Caco-2 (cell line): ENCODE data around the gene MYOD1. TPM values are rescaled to one million over a fixed set of nuclear protein-coding genes. Genes with fewer than 3 reads are reported as not detected.

Experiments used
- BruUV-seq: library from RNA; stranded (reverse); fragments of 400-500 nt; replicated peaks from 2 replicates; lab custom pipeline; 2021; lab: Mats Ljungman, UMichigan
- CTCF ChIA-PET: fragments of 300-600 bp; sonication (Branson Sonifier 250); formaldehyde crosslinking; loops from one replicate; lab custom pipeline; 2022; ENCODE audit warnings: antibody characterized with exemption; lab: Charles Lee
- POLR2A ChIA-PET: fragments of 300-600 bp; sonication (Branson Sonifier 250); formaldehyde crosslinking; loops from one replicate; lab custom pipeline; 2022; ENCODE audit warnings: antibody characterized with exemption; lab: Charles Lee
- DNase-seq, 2 experiments: peaks; one replicate each; pipeline versions ENCODE4 v3.0.0 to v3.0.0-alpha.2; 2020 to 2022
- H3K27me3 ChIP-seq: replicated peaks from 2 replicates; pipeline ENCODE4 v1.6.0; 2011; ENCODE audit warnings: low read length; ENCODE audit not compliant: control insufficient read depth, insufficient read depth
- H3K36me3 ChIP-seq: 2 replicates; pipeline ENCODE4 v1.5.1; 2011; ENCODE audit warnings: low read length; ENCODE audit not compliant: control insufficient read depth, insufficient read depth
- H3K4me1 ChIP-seq: fragments of 250-450 bp; sonication (Bioruptor Pico); 2 replicates; pipeline ENCODE4 v1.5.1; 2020; ENCODE audit warnings: mild to moderate bottlenecking
- H3K4me3 ChIP-seq: 2 replicates; pipeline ENCODE4 v1.5.1; 2011; ENCODE audit warnings: low read depth, mild to moderate bottlenecking, control low read depth, low read length
- H3K9me3 ChIP-seq: fragments of 250-450 bp; sonication (Bioruptor Pico); 2 replicates; pipeline ENCODE4 v1.5.1; 2020; ENCODE audit warnings: mild to moderate bottlenecking, moderate library complexity
- H3K27ac Mint-ChIP-seq: one replicate; pipeline ENCODE4 v1.8.0; 2022; ENCODE audit warnings: mixed read lengths; ENCODE audit not compliant: unreplicated experiment
- H3K27me3 Mint-ChIP-seq: one replicate; pipeline ENCODE4 v1.8.0; 2022; ENCODE audit warnings: mixed read lengths; ENCODE audit not compliant: insufficient read depth, unreplicated experiment
- H3K36me3 Mint-ChIP-seq: one replicate; pipeline ENCODE4 v1.8.0; 2022; ENCODE audit warnings: mild to moderate bottlenecking, mixed read lengths; ENCODE audit not compliant: insufficient read depth, unreplicated experiment
- H3K4me1 Mint-ChIP-seq: one replicate; pipeline ENCODE4 v1.8.0; 2022; ENCODE audit warnings: low read depth, mixed read lengths; ENCODE audit not compliant: unreplicated experiment
- H3K4me3 Mint-ChIP-seq: one replicate; pipeline ENCODE4 v1.8.0; 2022; ENCODE audit warnings: mild to moderate bottlenecking, moderate library complexity, mixed read lengths; ENCODE audit not compliant: unreplicated experiment
- H3K9me3 Mint-ChIP-seq: one replicate; pipeline ENCODE4 v1.8.0; 2022; ENCODE audit warnings: mixed read lengths; ENCODE audit not compliant: unreplicated experiment
- intact Hi-C: fragments of 100-400 bp; cut with micrococcal nuclease; formaldehyde crosslinking; loops from one replicate; pipeline ENCODE4 v1.10.0; 2022; ENCODE audit not compliant: unreplicated experiment
- total RNA-seq: library from RNA; stranded (reverse); gene quantifications from 2 replicates; pipeline ENCODE4 v1.2.3, GENCODE V29; 2022
- TF ChIP-seq, protein P1 (sequence below), 2 experiments: fragments of 200-600 bp in 1 of 2; IDR thresholded peaks; 1 replicate in 1 of 2; 2 replicates in 1 of 2; pipeline versions ENCODE4 v1.5.1 to v1.8.0; 2011 to 2022; ENCODE audit warnings: antibody characterized with exemption in 1 of 2, control low read depth in 1 of 2, inconsistent platforms in 1 of 2, low read depth in 1 of 2, low read length in 1 of 2, mild to moderate bottlenecking in 1 of 2, moderate library complexity in 1 of 2; ENCODE audit not compliant: insufficient read depth in 1 of 2, severe bottlenecking in 1 of 2, unreplicated experiment in 1 of 2

MYOD1 gene
- total RNA-seq, 1 experiment from 2014 or later = not detected

DNA sequence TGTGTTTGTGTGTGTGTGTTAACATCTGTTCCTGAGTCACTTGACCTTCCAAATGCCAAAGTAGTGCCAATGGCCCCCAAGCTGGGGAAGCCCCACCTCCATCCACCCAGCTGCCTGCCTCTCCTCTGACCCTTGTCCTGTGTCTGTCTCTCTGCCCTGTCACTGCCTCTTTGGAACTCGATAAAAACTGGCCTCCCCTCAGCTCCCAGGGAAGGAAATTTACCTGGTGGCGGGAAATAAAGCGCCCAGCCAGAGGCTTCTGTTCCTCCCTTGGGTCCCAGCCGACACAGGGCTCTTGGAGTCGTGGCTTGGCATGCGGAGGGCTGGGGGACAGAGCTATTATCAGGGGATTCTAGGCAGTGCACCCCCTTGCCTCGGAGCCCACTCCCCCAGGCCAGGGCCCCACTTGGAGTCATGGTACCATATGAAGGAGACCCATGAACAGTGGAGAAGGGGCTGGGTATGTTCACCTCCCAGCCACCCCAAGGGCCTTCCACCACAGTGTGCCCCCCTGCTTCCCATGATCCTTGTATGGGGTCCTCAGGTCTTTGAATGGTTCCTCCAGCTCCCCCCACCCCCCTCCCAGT, 21.4 kb downstream of the MYOD1 start:
- ChIA-PET CTCF (interaction anchor here (0.7 to 2.2 kb wide), 2 partner anchors 10 to 519 kb away, joined by 5 to 10 read pairs; no protein-coding TSS in a partner anchor), POLR2A (no interaction called here)
- H3K27ac Mint-ChIP-seq = no peak overlapping the region
- H3K4me3 ChIP-seq = no peak overlapping the region
- no peaks in the 10 kb centered on the region for H3K27me3 ChIP-seq
- H3K4me3 Mint-ChIP-seq = no peak overlapping the region
- H3K9me3 Mint-ChIP-seq = no peaks in the 10 kb centered on the region
- peaks cover 11% of the 10 kb centered on the region for H3K27me3 Mint-ChIP-seq
- no TSS peak for BruUV-seq
- peak in 1 of 2 experiments; percentile 19 for DNase-seq
- TF ChIP-seq, protein P1, sequence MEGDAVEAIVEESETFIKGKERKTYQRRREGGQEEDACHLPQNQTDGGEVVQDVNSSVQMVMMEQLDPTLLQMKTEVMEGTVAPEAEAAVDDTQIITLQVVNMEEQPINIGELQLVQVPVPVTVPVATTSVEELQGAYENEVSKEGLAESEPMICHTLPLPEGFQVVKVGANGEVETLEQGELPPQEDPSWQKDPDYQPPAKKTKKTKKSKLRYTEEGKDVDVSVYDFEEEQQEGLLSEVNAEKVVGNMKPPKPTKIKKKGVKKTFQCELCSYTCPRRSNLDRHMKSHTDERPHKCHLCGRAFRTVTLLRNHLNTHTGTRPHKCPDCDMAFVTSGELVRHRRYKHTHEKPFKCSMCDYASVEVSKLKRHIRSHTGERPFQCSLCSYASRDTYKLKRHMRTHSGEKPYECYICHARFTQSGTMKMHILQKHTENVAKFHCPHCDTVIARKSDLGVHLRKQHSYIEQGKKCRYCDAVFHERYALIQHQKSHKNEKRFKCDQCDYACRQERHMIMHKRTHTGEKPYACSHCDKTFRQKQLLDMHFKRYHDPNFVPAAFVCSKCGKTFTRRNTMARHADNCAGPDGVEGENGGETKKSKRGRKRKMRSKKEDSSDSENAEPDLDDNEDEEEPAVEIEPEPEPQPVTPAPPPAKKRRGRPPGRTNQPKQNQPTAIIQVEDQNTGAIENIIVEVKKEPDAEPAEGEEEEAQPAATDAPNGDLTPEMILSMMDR (IDR thresholded peaks at IDR 0.05; ENCODE audit: insufficient read depth in 1 of 2, low read depth in 1 of 2, low read length in 1 of 2, severe bottlenecking in 1 of 2, unreplicated experiment in 1 of 2) = no peak
- H3K36me3 Mint-ChIP-seq = no peaks in the 10 kb centered on the region
- no peaks in the 10 kb centered on the region for H3K36me3 ChIP-seq
- H3K9me3 ChIP-seq = no peaks in the 10 kb centered on the region
- intact Hi-C loops = no loop called here
- no peaks in the 10 kb centered on the region for H3K4me1 Mint-ChIP-seq
- H3K4me1 ChIP-seq = no peaks in the 10 kb centered on the region

DNA sequence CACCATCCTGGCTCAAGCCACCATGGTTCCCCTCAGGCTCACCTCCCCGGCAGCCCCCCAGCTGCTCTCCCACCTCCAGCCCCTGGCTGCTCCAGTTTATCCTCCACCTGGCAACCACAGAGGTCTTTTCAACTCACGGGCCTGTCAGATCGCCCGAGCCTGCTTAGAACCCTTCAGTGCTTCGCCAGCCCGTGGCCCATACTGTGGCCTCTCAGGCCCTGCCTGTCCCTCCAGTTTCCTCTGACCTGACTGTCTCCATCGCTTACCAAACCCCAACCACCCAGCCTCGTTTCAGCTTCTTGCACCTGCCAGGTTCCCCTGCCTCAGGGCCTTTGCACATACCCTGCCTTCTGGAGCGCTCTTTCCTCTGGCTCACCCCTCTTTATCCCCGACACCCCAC, 22.1 kb downstream of the MYOD1 start:
- TF ChIP-seq, protein P1 (IDR thresholded peaks at IDR 0.05; ENCODE audit: insufficient read depth in 1 of 2, low read depth in 1 of 2, low read length in 1 of 2, severe bottlenecking in 1 of 2, unreplicated experiment in 1 of 2) = no peak
- intact Hi-C loops = no loop called here
- POLR2A ChIA-PET = no interaction called here
- Histone ChIP-seq H3K27me3 (no peaks in the 10 kb centered on the region; the same call in 1 of the 2 replicates), H3K36me3 (no peaks in the 10 kb centered on the region), H3K9me3 (no peaks in the 10 kb centered on the region), H3K4me1 (no peaks in the 10 kb centered on the region), H3K4me3 (no peak overlapping the region)
- no peak overlapping the region for H3K4me3 Mint-ChIP-seq
- no peaks in the 10 kb centered on the region for H3K9me3 Mint-ChIP-seq
- CTCF ChIA-PET = interaction anchor here (2.2 kb wide), 1 partner anchor 10 kb away, joined by 10 read pairs; no protein-coding TSS in a partner anchor
- BruUV-seq = no TSS peak
- H3K27ac Mint-ChIP-seq = no peak overlapping the region
- no peaks in the 10 kb centered on the region for H3K36me3 Mint-ChIP-seq
- peaks cover 15% of the 10 kb centered on the region for H3K27me3 Mint-ChIP-seq
- peak in 1 of 2 experiments; percentile 19 for DNase-seq
- H3K4me1 Mint-ChIP-seq = no peaks in the 10 kb centered on the region

DNA sequence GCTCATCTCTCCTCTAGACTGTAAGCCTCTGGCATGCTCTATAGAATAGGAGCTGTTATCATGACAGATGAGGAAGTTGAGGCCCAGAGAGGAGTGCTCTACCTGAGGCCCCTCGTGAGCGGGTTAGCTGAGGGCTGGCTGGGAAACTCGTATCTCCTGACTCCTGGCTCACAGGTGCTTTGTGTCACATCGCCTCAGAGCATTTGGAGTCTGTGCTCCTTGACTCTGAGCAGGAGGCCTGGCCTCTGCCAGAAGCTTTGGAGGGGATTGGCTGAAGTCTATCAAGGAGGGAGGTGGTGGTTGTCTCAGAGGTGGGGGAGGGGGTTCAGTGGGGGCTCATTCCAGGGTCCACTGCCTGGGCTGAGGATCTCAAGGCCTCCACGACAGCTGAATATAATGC, 22.6 kb downstream of the MYOD1 start:
- peaks cover 15% of the 10 kb centered on the region for H3K27me3 Mint-ChIP-seq
- no peak overlapping the region for H3K4me3 ChIP-seq
- H3K4me3 Mint-ChIP-seq = no peak overlapping the region
- H3K4me1 Mint-ChIP-seq = no peaks in the 10 kb centered on the region
- H3K36me3 Mint-ChIP-seq = no peaks in the 10 kb centered on the region
- BruUV-seq = no TSS peak
- TF ChIP-seq, protein P1 (IDR thresholded peaks at IDR 0.05; ENCODE audit: insufficient read depth in 1 of 2, low read depth in 1 of 2, low read length in 1 of 2, severe bottlenecking in 1 of 2, unreplicated experiment in 1 of 2) = no peak
- no peaks in the 10 kb centered on the region for H3K36me3 ChIP-seq
- H3K9me3 Mint-ChIP-seq = no peaks in the 10 kb centered on the region
- no peaks in the 10 kb centered on the region for H3K4me1 ChIP-seq
- no peaks in the 10 kb centered on the region; the same call in 1 of the 2 replicates for H3K27me3 ChIP-seq
- H3K9me3 ChIP-seq = no peaks in the 10 kb centered on the region
- POLR2A ChIA-PET = no interaction called here
- intact Hi-C loops = no loop called here
- H3K27ac Mint-ChIP-seq = no peak overlapping the region
- DNase-seq = peak in 1 of 2 experiments; percentile 20
- CTCF ChIA-PET = interaction anchor here (2.2 kb wide), 1 partner anchor 11 kb away, joined by 10 read pairs; no protein-coding TSS in a partner anchor
